Neuronal stem cell (in vitro differentiated cells): ENCODE measurements around the gene TTC23.
A peak's percentile ranks its signal among the peaks of the same experiment; 100 is the strongest.

Source experiments
- DNase-seq: peaks from one replicate; pipeline ENCODE4 v3.0.0-alpha.2; 2013; ENCODE audit warnings: low spot score
- H2AFZ ChIP-seq: one replicate; pipeline ENCODE4 v1.6.1; 2013; ENCODE audit warnings: mild to moderate bottlenecking, low read length, inconsistent platforms
- H2AK5ac ChIP-seq: 2 replicates; pipeline ENCODE4 v1.6.1; 2013; ENCODE audit warnings: low read depth, mild to moderate bottlenecking, inconsistent platforms, low read length, moderate library complexity, mixed read lengths
- H2BK120ac ChIP-seq: 2 replicates; pipeline ENCODE4 v1.6.1; 2013; ENCODE audit warnings: low read depth, mild to moderate bottlenecking, inconsistent platforms, low read length, moderate library complexity, mixed read lengths
- H2BK12ac ChIP-seq: one replicate; pipeline ENCODE4 v1.6.1; 2013; ENCODE audit warnings: low read length, inconsistent platforms
- H2BK15ac ChIP-seq: 2 replicates; pipeline ENCODE4 v1.6.1; 2013; ENCODE audit warnings: mild to moderate bottlenecking, low read length, inconsistent platforms, mixed read lengths
- H2BK5ac ChIP-seq: one replicate; pipeline ENCODE4 v1.6.1; 2013; ENCODE audit warnings: inconsistent platforms, mild to moderate bottlenecking, low read length, moderate library complexity
- H3K14ac ChIP-seq: one replicate; pipeline ENCODE4 v1.6.1; 2013; ENCODE audit warnings: low read length, inconsistent platforms
- H3K18ac ChIP-seq: 2 replicates; pipeline ENCODE4 v1.6.1; 2013; ENCODE audit warnings: low read length, inconsistent platforms
- H3K23ac ChIP-seq: 2 replicates; pipeline ENCODE4 v1.6.1; 2013; ENCODE audit warnings: low read depth, mild to moderate bottlenecking, mixed read lengths, low read length, inconsistent platforms; ENCODE audit not compliant: poor library complexity
- H3K27ac ChIP-seq: replicated peaks from 3 replicates; pipeline ENCODE4 v1.5.1; 2013; ENCODE audit warnings: low read length, inconsistent platforms
- H3K27me3 ChIP-seq, 3 experiments: 2 replicates each; pipeline ENCODE4 v1.6.1; 2013; ENCODE audit warnings: low read length in 3 of 3, mild to moderate bottlenecking in 2 of 3, inconsistent platforms in 1 of 3, low read depth in 1 of 3, mixed read lengths in 1 of 3, moderate library complexity in 1 of 3; ENCODE audit not compliant: control insufficient read depth in 3 of 3, insufficient read depth in 3 of 3
- H3K36me3 ChIP-seq, 2 donors: replicated peaks in 1 of 2; 2 replicates each; pipeline ENCODE4 v1.6.1; 2013; ENCODE audit warnings: low read length in 2 of 2; ENCODE audit not compliant: control insufficient read depth in 2 of 2, insufficient read depth in 2 of 2
- H3K4ac ChIP-seq: 2 replicates; pipeline ENCODE4 v1.6.1; 2013; ENCODE audit warnings: inconsistent platforms, mild to moderate bottlenecking, low read length, moderate library complexity
- H3K4me1 ChIP-seq, 2 donors: 1 replicate in 1 of 2; 2 replicates in 1 of 2; pipeline ENCODE4 v1.6.1; 2013; ENCODE audit warnings: low read length in 2 of 2, low read depth in 1 of 2; ENCODE audit not compliant: control insufficient read depth in 2 of 2, insufficient read depth in 1 of 2
- H3K4me2 ChIP-seq: one replicate; pipeline ENCODE4 v1.6.1; 2013; ENCODE audit warnings: mild to moderate bottlenecking, low read length, inconsistent platforms; ENCODE audit not compliant: insufficient read depth, poor library complexity, severe bottlenecking
- H3K4me3 ChIP-seq, 2 donors: 2 replicates each; pipeline ENCODE4 v1.5.1; 2013; ENCODE audit warnings: low read length in 2 of 2, mild to moderate bottlenecking in 2 of 2, inconsistent platforms in 1 of 2, moderate library complexity in 1 of 2
- H3K79me1 ChIP-seq: one replicate; pipeline ENCODE4 v1.6.1; 2013; ENCODE audit warnings: low read depth, mild to moderate bottlenecking, inconsistent platforms, low read length, moderate library complexity
- H3K9ac ChIP-seq: one replicate; pipeline ENCODE4 v1.6.1; 2013; ENCODE audit warnings: mild to moderate bottlenecking, low read depth, low read length, inconsistent platforms; ENCODE audit not compliant: poor library complexity
- H3K9me3 ChIP-seq, 2 donors: replicated peaks in 1 of 2; 2 replicates each; pipeline versions ENCODE3 to v1.6.1; 2013; ENCODE audit warnings: low read length in 2 of 2, mild to moderate bottlenecking in 2 of 2, inconsistent platforms in 1 of 2, low read depth in 1 of 2, mixed read lengths in 1 of 2, moderate library complexity in 1 of 2; ENCODE audit not compliant: control insufficient read depth in 2 of 2, insufficient read depth in 1 of 2
- H4K8ac ChIP-seq: one replicate; pipeline ENCODE4 v1.6.1; 2013; ENCODE audit warnings: low read depth, mild to moderate bottlenecking, inconsistent platforms, low read length, moderate library complexity
- H4K91ac ChIP-seq: one replicate; pipeline ENCODE4 v1.6.1; 2013; ENCODE audit warnings: low read length, low read depth, mild to moderate bottlenecking, inconsistent platforms; ENCODE audit not compliant: poor library complexity
- WGBS, 2 donors: extraction: QIAGEN DNeasy Blood & Tissue Kit; methylation state at CpG; one replicate each; pipeline ENCODE4 v1.1.7; 2013; ENCODE audit warnings: missing lambda C conversion rate in 2 of 2, mixed read lengths in 1 of 2; ENCODE audit not compliant: insufficient read length in 2 of 2, insufficient replicate concordance in 1 of 2; ENCODE audit errors: extremely low coverage in 2 of 2; 5-methylcytosine and 5-hydroxymethylcytosine counted together

The TTC23 gene

DNA sequence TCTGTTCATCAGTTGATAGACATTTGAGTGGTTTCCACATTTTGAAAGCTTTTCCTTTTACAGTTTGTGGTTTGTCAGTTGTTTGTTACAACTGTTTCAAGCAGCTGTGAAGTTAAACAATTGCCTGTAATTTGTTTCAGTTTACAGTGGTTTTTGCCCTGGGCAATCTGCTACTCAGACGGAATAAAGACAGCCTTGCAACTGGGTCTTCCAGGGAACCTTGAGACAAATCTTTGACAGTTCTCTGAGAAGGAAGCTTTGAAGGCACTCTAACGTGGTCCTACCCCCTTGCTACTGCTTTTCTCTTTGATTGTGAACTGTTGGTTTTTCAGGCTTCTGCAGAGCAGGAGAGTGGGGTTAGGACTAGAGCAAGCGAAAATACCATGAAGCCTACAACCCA is 29.9 kb upstream of the TTC23 start:
- Histone ChIP-seq H3K27ac (no peak overlapping the region), H3K4me2 (no peak overlapping the region), H3K36me3 (no peaks in the 10 kb centered on the region), H3K18ac (no peak overlapping the region), H3K4me3 (no peak overlapping the region), H3K4me1 (peaks cover 0 to 2% of the 10 kb centered on the region in 2 donors), H3K23ac (no peak overlapping the region), H3K79me1 (no peaks in the 10 kb centered on the region), H2BK5ac (no peak overlapping the region), H2BK12ac (no peak overlapping the region), H3K27me3 (no peaks in the 10 kb centered on the region), H2BK15ac (no peak overlapping the region), H3K9ac (no peak overlapping the region), H4K91ac (no peak overlapping the region), H2BK120ac (no peak overlapping the region), H4K8ac (no peak overlapping the region), H2AFZ (no peak overlapping the region), H2AK5ac (no peak overlapping the region), H3K4ac (no peak overlapping the region), H3K9me3 (no peaks in the 10 kb centered on the region), H3K14ac (no peak overlapping the region)
- no CpG with 5 or more reads among the region's 3 CpGs for WGBS, 2 donors
- DNase-seq = no peak

DNA sequence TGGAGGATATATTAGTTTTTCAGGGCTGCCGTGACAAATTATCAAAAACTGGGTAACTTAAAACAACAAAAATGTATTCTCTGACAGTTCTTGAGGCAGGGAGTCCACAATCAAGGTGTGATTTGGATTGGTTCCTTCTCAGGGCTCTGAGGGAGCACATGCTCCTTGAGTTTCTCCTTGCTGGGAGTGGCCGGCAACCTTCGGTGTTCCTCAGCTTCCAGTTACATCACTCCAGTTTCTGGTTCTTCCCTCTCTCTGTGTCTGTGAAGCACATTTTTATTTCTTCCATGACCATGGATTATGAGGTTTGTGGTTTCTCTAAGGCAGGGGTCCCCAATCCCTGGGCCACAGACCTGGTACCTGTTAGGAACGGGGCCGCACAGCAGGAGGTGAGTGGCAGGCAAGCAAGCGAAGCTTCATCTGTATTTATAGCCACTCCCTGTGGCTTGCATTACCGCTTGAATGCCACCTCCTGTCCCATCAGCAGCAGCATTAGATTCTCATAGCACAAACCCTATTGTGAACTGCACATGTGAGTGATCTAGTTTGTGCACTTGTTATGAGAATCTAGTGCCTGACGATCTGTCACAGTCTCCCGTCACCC is 26.2 kb upstream of the TTC23 start:
- Histone ChIP-seq H3K4ac (no peak overlapping the region), H3K4me3 (no peak overlapping the region), H3K9ac (no peak overlapping the region), H2BK12ac (no peak overlapping the region), H4K8ac (no peak overlapping the region), H3K9me3 (no peaks in the 10 kb centered on the region), H3K18ac (no peak overlapping the region), H3K4me1 (peaks cover 0 to 2% of the 10 kb centered on the region in 2 donors), H3K14ac (no peak overlapping the region), H4K91ac (no peak overlapping the region), H3K4me2 (no peak overlapping the region), H3K27me3 (no peaks in the 10 kb centered on the region), H3K36me3 (no peaks in the 10 kb centered on the region), H3K27ac (no peak overlapping the region), H2AFZ (no peak overlapping the region), H2BK15ac (no peak overlapping the region), H2BK5ac (no peak overlapping the region), H3K23ac (no peak overlapping the region), H2AK5ac (no peak overlapping the region), H2BK120ac (no peak overlapping the region), H3K79me1 (no peaks in the 10 kb centered on the region)
- WGBS, 2 donors = no CpG with 5 or more reads among the region's 9 CpGs
- DNase-seq = no peak

DNA sequence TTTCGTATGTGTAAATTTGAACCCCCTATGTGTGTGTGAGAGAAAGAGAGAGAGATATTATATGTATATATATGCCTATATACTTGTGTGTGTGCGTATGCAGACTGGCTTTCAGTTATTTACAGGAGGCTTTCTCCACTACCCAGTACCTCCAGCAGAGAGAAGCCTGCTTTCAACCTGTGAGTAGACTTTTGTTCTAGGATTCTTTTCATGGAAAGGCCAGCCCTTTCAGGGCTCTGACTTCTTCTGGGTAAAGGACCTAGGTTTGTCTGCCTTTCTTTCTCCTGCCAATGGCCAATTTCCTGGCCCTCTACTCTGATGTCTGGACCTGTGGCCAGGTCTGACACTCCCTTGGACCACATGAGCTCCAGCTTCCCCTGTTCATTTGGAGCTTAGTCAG is 25.7 kb upstream of the TTC23 start:
- H3K4me1 ChIP-seq = peaks cover 0 to 2% of the 10 kb centered on the region in 2 donors
- no peaks in the 10 kb centered on the region for H3K27me3 ChIP-seq
- H3K4ac ChIP-seq = no peak overlapping the region
- no peak overlapping the region for H3K23ac ChIP-seq
- no peak for DNase-seq
- H3K18ac ChIP-seq = peak overlapping the region; percentile 51
- H3K9me3 ChIP-seq = no peaks in the 10 kb centered on the region
- H2AK5ac ChIP-seq = no peak overlapping the region
- no peak overlapping the region for H4K91ac ChIP-seq
- H2BK5ac ChIP-seq = no peak overlapping the region
- H2BK12ac ChIP-seq = no peak overlapping the region
- no peak overlapping the region for H4K8ac ChIP-seq
- H3K27ac ChIP-seq = no peak overlapping the region
- WGBS, 2 donors = no CpG with 5 or more reads among the region's 2 CpGs
- no peaks in the 10 kb centered on the region for H3K36me3 ChIP-seq
- H3K9ac ChIP-seq = no peak overlapping the region
- H3K79me1 ChIP-seq = no peaks in the 10 kb centered on the region
- no peak overlapping the region for H3K14ac ChIP-seq
- no peak overlapping the region for H2AFZ ChIP-seq
- H2BK15ac ChIP-seq = no peak overlapping the region
- no peak overlapping the region for H3K4me2 ChIP-seq
- no peak overlapping the region for H3K4me3 ChIP-seq
- no peak overlapping the region for H2BK120ac ChIP-seq

DNA sequence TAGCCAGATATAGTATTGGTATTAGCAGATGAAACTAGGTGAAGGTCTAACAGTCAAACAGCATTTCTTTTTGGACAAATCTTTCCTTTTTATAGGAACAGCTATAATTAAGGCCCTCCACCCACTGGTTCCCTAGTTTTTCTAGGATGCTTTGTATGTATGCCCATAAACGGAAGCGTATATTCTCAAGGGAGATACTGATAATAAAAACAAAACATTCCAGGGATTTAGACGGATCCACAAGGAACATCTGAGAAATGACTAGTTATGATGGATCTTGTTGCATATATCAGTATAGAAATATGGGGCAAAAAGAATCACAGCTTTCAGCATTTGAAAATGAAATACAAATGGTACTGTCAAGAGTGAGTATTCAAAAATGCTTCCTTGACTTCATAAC is 24.4 kb upstream of the TTC23 start:
- H3K79me1 ChIP-seq = no peaks in the 10 kb centered on the region
- DNase-seq = no peak
- H2AFZ ChIP-seq = no peak overlapping the region
- H3K18ac ChIP-seq = no peak overlapping the region
- H3K14ac ChIP-seq = no peak overlapping the region
- no peak overlapping the region for H4K8ac ChIP-seq
- H3K9me3 ChIP-seq = no peaks in the 10 kb centered on the region
- H4K91ac ChIP-seq = no peak overlapping the region
- peaks cover 0 to 2% of the 10 kb centered on the region in 2 donors for H3K4me1 ChIP-seq
- H3K4me3 ChIP-seq = no peak overlapping the region
- no peak overlapping the region for H2BK12ac ChIP-seq
- H2BK15ac ChIP-seq = no peak overlapping the region
- no peak overlapping the region for H2AK5ac ChIP-seq
- no CpG with 5 or more reads among the region's 3 CpGs for WGBS, 2 donors
- H3K36me3 ChIP-seq = no peaks in the 10 kb centered on the region
- no peak overlapping the region for H3K27ac ChIP-seq
- no peak overlapping the region for H2BK120ac ChIP-seq
- H3K27me3 ChIP-seq = no peaks in the 10 kb centered on the region
- no peak overlapping the region for H3K23ac ChIP-seq
- H3K9ac ChIP-seq = no peak overlapping the region
- no peak overlapping the region for H3K4ac ChIP-seq
- no peak overlapping the region for H3K4me2 ChIP-seq
- no peak overlapping the region for H2BK5ac ChIP-seq
